Aorta (tissue), 5 donors: ENCODE results near the gene ZNF625. TPM values are rescaled to one million over a fixed set of nuclear protein-coding genes. Genes with fewer than 3 reads are reported as not detected.
"Not testable (repeated sequence)": the region's sequence is repeated elsewhere in the genome, so short reads cannot be mapped to it uniquely, and the experiment has no call there.

ENCODE experiments used
- ATAC-seq: fragments of 200-7000 bp; cut with Tn5 transposase; one replicate; pipeline ENCODE4 v1.9.1; 2022; ENCODE audit warnings: moderate library complexity; ENCODE audit not compliant: low FRiP score
- DNase-seq, 2 donors: peaks; one replicate each; pipeline ENCODE4 v3.0.0-alpha.2; 2020
- H3K27ac ChIP-seq, 2 donors: one replicate each; pipeline ENCODE4 v1.5.1; 2013; ENCODE audit warnings: low read length in 2 of 2, mild to moderate bottlenecking in 2 of 2, moderate library complexity in 2 of 2, control low read depth in 1 of 2, inconsistent platforms in 1 of 2, low read depth in 1 of 2
- H3K27me3 ChIP-seq, 2 donors: one replicate each; pipeline ENCODE4 v1.6.1; 2013; ENCODE audit warnings: control low read depth in 1 of 2, low read length in 1 of 2, mild to moderate bottlenecking in 1 of 2, moderate library complexity in 1 of 2; ENCODE audit not compliant: insufficient read depth in 2 of 2, control insufficient read depth in 1 of 2
- H3K36me3 ChIP-seq, 2 donors: one replicate each; pipeline ENCODE4 v1.6.1; 2013; ENCODE audit warnings: control low read depth in 1 of 2, low read length in 1 of 2, mild to moderate bottlenecking in 1 of 2; ENCODE audit not compliant: insufficient read depth in 2 of 2, control insufficient read depth in 1 of 2
- H3K4me1 ChIP-seq, 2 donors: one replicate each; pipeline ENCODE4 v1.6.1; 2013; ENCODE audit warnings: low read length in 2 of 2, control low read depth in 1 of 2, mild to moderate bottlenecking in 1 of 2, moderate library complexity in 1 of 2; ENCODE audit not compliant: insufficient read depth in 2 of 2, control insufficient read depth in 1 of 2
- H3K4me3 ChIP-seq, 2 donors: one replicate each; pipeline ENCODE4 v1.5.1; 2013; ENCODE audit warnings: low read length in 2 of 2, control low read depth in 1 of 2, mild to moderate bottlenecking in 1 of 2
- H3K9me3 ChIP-seq: one replicate; pipeline ENCODE4 v1.6.1; 2013; ENCODE audit warnings: mild to moderate bottlenecking, low read length; ENCODE audit not compliant: control insufficient read depth
- WGBS, 2 donors: extraction: QIAGEN DNeasy Blood & Tissue Kit; methylation state at CpG; one replicate each; pipeline ENCODE4 v1.1.7; 2013; 5-methylcytosine and 5-hydroxymethylcytosine counted together
- intact Hi-C, 2 donors: fragments of 100-400 bp; cut with DNase I; formaldehyde crosslinking; loops; one replicate each; pipeline versions ENCODE4 v1.14.2 to v1.15.0; 2022
- polyA plus RNA-seq, 2 donors: library from polyadenylated mRNA; stranded (reverse); fragments of 200-250 nt; gene quantifications; one replicate each; pipeline ENCODE4 v1.2.3, GENCODE V29; 2013
- total RNA-seq, 2 donors: library from RNA; stranded (reverse); fragmentation: NEBNext Ultra II Directional; extraction: Animal tissue kit (Norgen Biotek cat#: 25700); gene quantifications; one replicate each; pipeline ENCODE4 v1.2.1, GENCODE V29; 2021
- donor health status: healthy with polysubstance abuse.
- donor health status: Bipolar disorder and iron deficiency.
- donor health status: DM: no; HTN: no; CAD: no.
- donor health status: DM: no; HTN: no; CAD: no.
- donor health status: DM: yes; HTN: yes; CAD: no.

ZNF625 gene
- total and polyA plus RNA-seq, 4 donors: 2.3 to 11.0 (median 3.8) TPM

DNA sequence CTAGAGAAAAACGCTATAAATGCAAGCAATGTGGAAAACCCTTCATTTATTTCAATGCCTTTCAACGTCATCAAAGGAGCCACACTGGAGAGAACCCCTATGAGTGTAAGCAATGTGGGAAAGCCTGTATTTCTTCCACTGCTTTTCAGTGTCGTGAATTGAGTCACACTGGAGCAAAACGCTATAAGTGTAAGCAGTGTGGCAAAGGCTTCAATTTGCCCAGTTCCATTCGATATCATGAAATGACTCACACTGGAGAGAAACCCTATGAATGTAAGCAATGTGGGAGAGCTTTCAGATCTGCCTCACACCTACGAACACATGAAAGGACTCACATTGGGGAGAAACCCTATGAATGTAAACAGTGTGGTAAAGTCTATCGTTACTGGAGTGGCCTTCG is 43.8 kb downstream of the ZNF625 start:
- no peak for ATAC-seq
- Histone ChIP-seq H3K27me3 (no peaks in the 10 kb centered on the region), H3K36me3 (peaks cover 0 to 14% of the 10 kb centered on the region in 2 donors), H3K9me3 (peaks cover 7% of the 10 kb centered on the region), H3K4me3 (no peak overlapping the region), H3K27ac (no peak overlapping the region), H3K4me1 (no peaks in the 10 kb centered on the region)
- no peak for DNase-seq
- 75 to 82% methylated on average over 8 of the region's 8 CpGs for WGBS, 2 donors
- intact Hi-C loops: no loop called here

DNA sequence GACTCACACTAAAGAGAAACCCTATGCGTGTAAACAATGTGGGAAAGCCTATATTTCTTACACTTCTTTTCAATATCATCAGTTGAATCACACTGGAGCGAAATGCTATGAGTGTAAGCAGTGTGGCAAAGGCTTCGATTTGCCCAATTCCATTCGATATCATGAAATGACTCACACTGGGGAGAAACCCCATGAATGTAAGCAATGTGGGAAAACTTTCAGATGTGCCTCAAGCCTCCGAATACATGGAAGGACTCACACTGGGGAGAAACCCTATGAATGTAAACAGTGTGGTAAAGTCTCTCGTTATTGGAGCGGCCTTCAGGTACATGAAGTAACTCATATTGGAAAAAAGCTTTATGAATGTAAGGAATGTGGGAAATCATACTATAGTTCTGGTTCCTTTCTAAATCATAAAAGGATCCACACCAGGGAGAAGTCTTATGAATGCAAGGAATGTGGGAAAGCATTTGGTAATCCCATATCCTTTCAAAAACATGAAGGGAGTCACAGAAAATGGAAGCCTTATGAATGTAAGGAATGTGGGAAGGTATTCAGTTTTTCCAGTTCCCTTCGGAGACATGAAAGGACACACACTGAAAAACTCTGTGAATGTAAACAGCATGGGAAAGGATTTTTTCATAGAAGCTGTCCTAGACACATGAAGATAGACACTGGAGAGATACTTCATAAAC is 44.4 kb downstream of the ZNF625 start:
- no peaks in the 10 kb centered on the region for H3K27me3 ChIP-seq
- peaks cover 7% of the 10 kb centered on the region for H3K9me3 ChIP-seq
- no peaks in the 10 kb centered on the region for H3K4me1 ChIP-seq
- intact Hi-C loops: no loop called here
- no peak overlapping the region for H3K27ac ChIP-seq
- H3K36me3 ChIP-seq: peaks cover 0 to 14% of the 10 kb centered on the region in 2 donors
- ATAC-seq (no peak), DNase-seq (no peak)
- 82 to 86% methylated on average over 8 of the region's 8 CpGs for WGBS, 2 donors
- H3K4me3 ChIP-seq: peak overlapping the region in 1 of 2 donors; percentile 3

GRCh38 chr19:12111176-12111575 is 45.4 kb downstream of the ZNF625 start:
- no peaks in the 10 kb centered on the region for H3K4me1 ChIP-seq
- no peaks in the 10 kb centered on the region for H3K27me3 ChIP-seq
- ATAC-seq (no peak), DNase-seq (no peak)
- peaks cover 0 to 17% of the 10 kb centered on the region in 2 donors for H3K36me3 ChIP-seq
- intact Hi-C loops: no loop called here
- H3K4me3 ChIP-seq: no peak overlapping the region
- no peak overlapping the region for H3K27ac ChIP-seq
- WGBS, 2 donors: 46% methylated on average over 2 of the region's 2 CpGs
- peaks cover 7% of the 10 kb centered on the region for H3K9me3 ChIP-seq

DNA sequence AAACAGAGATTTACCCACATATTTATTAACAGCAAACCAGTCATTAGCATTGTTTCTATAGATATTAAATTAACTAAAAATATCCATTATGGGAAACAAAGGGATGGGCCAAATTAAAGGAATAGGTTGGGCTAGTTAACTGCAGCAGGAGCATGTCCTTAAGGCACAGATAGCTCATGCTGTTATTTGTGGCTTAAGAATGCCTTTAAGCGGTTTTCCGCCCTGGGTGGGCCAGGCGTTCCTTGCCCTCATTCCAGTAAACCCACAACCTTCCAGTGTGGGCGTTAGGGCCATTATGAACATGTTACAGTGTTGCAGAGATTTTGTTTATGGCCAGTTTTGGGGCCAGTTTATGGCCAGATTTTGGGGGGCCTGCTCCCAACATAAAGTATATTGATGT is 52.6 kb downstream of the ZNF625 start:
- H3K27ac ChIP-seq, H3K9me3 ChIP-seq, H3K4me3 ChIP-seq, H3K27me3 ChIP-seq, ATAC-seq, H3K4me1 ChIP-seq, intact Hi-C loops, H3K36me3 ChIP-seq, DNase-seq: not testable (repeated sequence)
- WGBS, 2 donors: 95 to 99% methylated on average over 4 of the region's 4 CpGs

DNA sequence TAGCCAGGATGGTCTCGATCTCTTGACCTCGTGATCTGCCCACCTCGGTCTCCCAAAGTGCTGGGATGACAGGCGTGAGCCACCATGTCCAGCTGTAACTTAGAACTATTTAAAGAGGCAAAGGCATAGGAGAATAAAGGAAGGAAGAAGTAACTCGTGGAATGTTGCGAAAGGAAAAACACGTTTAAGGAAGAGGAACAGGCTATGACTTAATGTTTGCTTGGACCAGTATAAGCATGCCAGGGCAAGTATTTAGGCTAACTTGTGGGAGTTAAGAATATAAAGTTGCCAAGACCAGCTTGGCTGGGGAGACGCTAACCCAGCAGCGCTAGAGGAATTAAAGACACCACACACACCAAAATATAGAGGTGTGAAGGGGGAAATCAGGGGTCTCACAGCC is 58.5 kb downstream of the ZNF625 start:
- intact Hi-C loops: no loop called here
- Histone ChIP-seq H3K36me3 (no peaks in the 10 kb centered on the region), H3K27ac (no peak overlapping the region), H3K4me1 (no peaks in the 10 kb centered on the region), H3K9me3 (no peaks in the 10 kb centered on the region), H3K27me3 (no peaks in the 10 kb centered on the region), H3K4me3 (no peak overlapping the region)
- 94 to 96% methylated on average over 9 of the region's 9 CpGs for WGBS, 2 donors
- ATAC-seq (no peak), DNase-seq (no peak)

DNA sequence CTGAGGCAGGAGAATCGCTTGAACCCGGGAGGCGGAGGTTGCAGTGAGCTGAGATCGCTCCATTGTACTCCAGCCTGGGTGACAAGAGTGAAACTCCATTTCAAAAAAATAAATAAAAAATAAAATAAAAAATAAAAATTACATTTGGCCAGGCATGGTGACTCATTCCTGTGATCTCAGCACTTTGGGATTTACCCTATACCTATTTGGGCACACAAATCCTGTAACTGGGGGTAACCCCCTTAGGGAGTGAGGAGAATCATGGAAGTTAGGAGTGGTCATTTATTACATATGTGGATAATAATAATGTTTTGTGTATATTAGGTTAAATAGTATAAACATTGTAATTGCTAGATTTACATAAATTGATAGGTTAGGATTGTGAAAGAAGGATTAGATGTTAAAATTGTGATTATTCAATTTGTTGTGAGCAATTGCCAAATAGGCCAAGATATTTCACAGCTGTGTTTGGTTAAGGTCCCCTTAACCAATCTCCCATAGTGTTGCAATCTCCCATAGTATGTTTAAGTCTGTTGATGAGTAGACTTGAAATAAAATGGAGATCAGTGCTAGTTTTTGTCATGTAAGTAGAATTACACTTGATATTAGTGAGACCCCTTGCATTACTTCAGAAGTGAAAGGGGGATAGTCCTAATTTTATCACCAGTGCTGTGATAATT is 61.3 kb downstream of the ZNF625 start:
- 96 to 97% methylated on average over 4 of the region's 4 CpGs for WGBS, 2 donors
- H3K36me3 ChIP-seq: no peaks in the 10 kb centered on the region
- H3K4me3 ChIP-seq: no peak overlapping the region
- no peaks in the 10 kb centered on the region for H3K4me1 ChIP-seq
- no peak for DNase-seq
- intact Hi-C loops: no loop called here
- ATAC-seq: no peak
- H3K9me3 ChIP-seq: no peaks in the 10 kb centered on the region
- no peaks in the 10 kb centered on the region for H3K27me3 ChIP-seq
- H3K27ac ChIP-seq: no peak overlapping the region

Other genes starting within 250 kb of the ZNF625 start
- 10 to 100 TPM; 11.6 to 19.2 TPM for gene ZNF700, start 231.6 kb downstream of the ZNF625 start, total RNA-seq
- gene ZNF700, start 231.6 kb downstream of the ZNF625 start, polyA plus RNA-seq: 10 to 100 TPM in 1 of 2 donors, 1 to 10 TPM in 1; 3.8 to 13.8 TPM
- gene ZNF763, start 191.7 kb downstream of the ZNF625 start, total RNA-seq: 1 to 10 TPM; 1.9 to 5.1 TPM
- 1 to 10 TPM; 3.1 to 3.3 TPM for gene ZNF763, start 191.7 kb downstream of the ZNF625 start, polyA plus RNA-seq
- 1 to 10 TPM; 5.1 to 5.5 TPM for gene ZNF433, start 121.1 kb downstream of the ZNF625 start, total RNA-seq
- gene ZNF433, start 121.1 kb downstream of the ZNF625 start, polyA plus RNA-seq: 1 to 10 TPM; 4.4 to 5.8 TPM
- under 1 TPM in 1 of 2 donors, not detected in 1; 0.45 TPM for gene ZNF878, start 103.8 kb downstream of the ZNF625 start, total RNA-seq
- gene ZNF878, start 103.8 kb downstream of the ZNF625 start, polyA plus RNA-seq: not detected
- 10 to 100 TPM in 1 of 2 donors, 1 to 10 TPM in 1; 7.8 to 14.3 TPM for gene ZNF844, start 92.0 kb downstream of the ZNF625 start, total RNA-seq
- 1 to 10 TPM; 2.3 to 3.9 TPM for gene ZNF844, start 92.0 kb downstream of the ZNF625 start, polyA plus RNA-seq
- 1 to 10 TPM; 3.8 to 6.8 TPM for gene ZNF20, start 16.4 kb downstream of the ZNF625 start, total RNA-seq
- 1 to 10 TPM; 1.9 to 5.1 TPM for gene ZNF20, start 16.4 kb downstream of the ZNF625 start, polyA plus RNA-seq
- gene ZNF136, start 6.4 kb upstream of the ZNF625 start, total RNA-seq: 10 to 100 TPM; 11.4 to 14.1 TPM
- gene ZNF136, start 6.4 kb upstream of the ZNF625 start, polyA plus RNA-seq: 1 to 10 TPM; 3.3 to 4.6 TPM
- 10 to 100 TPM; 13.9 to 19.9 TPM for gene ZNF44, start 138.1 kb upstream of the ZNF625 start, total RNA-seq
- 1 to 10 TPM; 5.4 to 9.7 TPM for gene ZNF44, start 138.1 kb upstream of the ZNF625 start, polyA plus RNA-seq
- gene ZNF563, start 176.9 kb upstream of the ZNF625 start, total RNA-seq: 1 to 10 TPM; 2.5 to 5.4 TPM
- gene ZNF563, start 176.9 kb upstream of the ZNF625 start, polyA plus RNA-seq: 1 to 10 TPM; 1.9 to 2.3 TPM
- 1 to 10 TPM; 3.6 to 4.5 TPM for gene ZNF442, start 208.9 kb upstream of the ZNF625 start, total RNA-seq
- gene ZNF442, start 208.9 kb upstream of the ZNF625 start, polyA plus RNA-seq: 1 to 10 TPM in 1 of 2 donors, under 1 TPM in 1; 0.67 to 2.1 TPM
- 1 to 10 TPM; 5.3 to 7.6 TPM for gene ZNF799, start 244.5 kb upstream of the ZNF625 start, total RNA-seq
- gene ZNF799, start 244.5 kb upstream of the ZNF625 start, polyA plus RNA-seq: 1 to 10 TPM; 2.4 to 3.9 TPM